ENCODE results near the gene CD8B.

Gene CD8B

DNA sequence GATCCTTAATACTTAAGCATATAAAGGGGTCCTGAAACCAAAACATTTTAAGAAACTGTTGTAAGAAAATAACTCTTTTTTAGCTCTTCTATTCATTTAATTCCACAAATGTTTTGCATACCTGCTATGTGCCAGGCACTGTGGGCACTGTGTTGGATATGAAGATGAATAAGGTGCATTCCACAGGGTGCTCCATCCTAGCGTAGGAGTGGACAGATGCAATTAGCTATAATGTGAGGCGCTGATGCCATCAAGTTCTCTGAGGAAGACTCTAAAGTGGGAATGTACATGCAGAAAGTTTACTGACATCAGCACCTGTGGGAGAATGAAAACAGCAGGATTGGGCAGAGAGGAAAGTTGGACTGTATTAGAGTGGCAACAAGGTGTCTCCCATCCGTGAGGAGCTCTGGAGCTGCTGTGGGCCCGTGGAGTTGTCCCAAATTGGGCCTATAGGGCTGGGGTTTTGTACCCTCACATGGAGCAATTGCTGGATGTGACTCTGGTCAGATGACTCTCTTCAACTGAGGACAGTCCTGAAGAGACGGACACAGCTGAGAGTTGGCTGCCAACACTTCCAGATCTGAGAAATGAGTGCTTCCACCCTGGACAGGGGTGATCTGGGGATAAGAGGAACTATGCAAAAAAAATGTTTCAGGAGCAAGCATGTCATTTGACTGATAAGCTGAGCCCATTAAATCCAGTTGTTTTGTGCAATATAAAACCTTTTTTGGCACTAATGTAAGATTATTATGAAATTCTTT lies 93.3 kb downstream of the CD8B start:
- DNase-seq (ENCODE audit: low spot score): no peak

All from left forelimb (tissue), 1 donor.